Osteoblast (primary cell): ENCODE measurements around the gene ASL. TPM values are rescaled to one million over a fixed set of nuclear protein-coding genes. Genes with fewer than 3 reads are reported as not detected.
"Not testable (repeated sequence)": the region's sequence is repeated elsewhere in the genome, so short reads cannot be mapped to it uniquely, and the experiment has no call there.

Experiments used
- DNase-seq: peaks from one replicate; pipeline ENCODE4 v3.0.0; 2011; ENCODE audit warnings: low spot score, mixed read lengths; ENCODE audit not compliant: insufficient read length; ENCODE audit errors: missing footprints
- H2AFZ ChIP-seq: 2 replicates; pipeline ENCODE4 v1.6.0; 2011; ENCODE audit warnings: mild to moderate bottlenecking, low read length
- H3K27ac ChIP-seq: 2 replicates; pipeline ENCODE4 v1.5.1; 2011; ENCODE audit warnings: mild to moderate bottlenecking, low read depth, low read length, moderate library complexity
- H3K27me3 ChIP-seq: 2 replicates; pipeline ENCODE4 v1.6.0; 2012; ENCODE audit warnings: mild to moderate bottlenecking, control low read depth, inconsistent platforms, low read length, moderate library complexity; ENCODE audit not compliant: insufficient read depth
- H3K36me3 ChIP-seq: 2 replicates; pipeline ENCODE4 v1.5.1; 2011; ENCODE audit warnings: mild to moderate bottlenecking, low read length, control low read depth, moderate library complexity; ENCODE audit not compliant: insufficient read depth
- H3K4me1 ChIP-seq: 2 replicates; pipeline ENCODE4 v1.5.1; 2011; ENCODE audit warnings: mild to moderate bottlenecking, low read length, control low read depth, moderate library complexity; ENCODE audit not compliant: insufficient read depth
- H3K4me2 ChIP-seq: 2 replicates; pipeline ENCODE4 v1.6.0; 2011; ENCODE audit warnings: mild to moderate bottlenecking, low read length; ENCODE audit not compliant: insufficient read depth
- H3K4me3 ChIP-seq: fragments of 200-600 bp; sonication (generic); 3 replicates; pipeline ENCODE4 v1.5.1; 2012; ENCODE audit warnings: mild to moderate bottlenecking, low read length, inconsistent platforms; ENCODE audit not compliant: insufficient read depth
- H3K79me2 ChIP-seq: 2 replicates; pipeline ENCODE4 v1.6.0; 2012; ENCODE audit warnings: mild to moderate bottlenecking, low read length, control low read depth, inconsistent platforms; ENCODE audit not compliant: insufficient read depth
- H3K9me3 ChIP-seq: 2 replicates; pipeline ENCODE4 v1.5.1; 2011; ENCODE audit warnings: low read depth, low read length, control low read depth
- H4K20me1 ChIP-seq: 2 replicates; pipeline ENCODE4 v1.6.0; 2012; ENCODE audit warnings: mild to moderate bottlenecking, low read length, control low read depth; ENCODE audit not compliant: insufficient read depth
- total RNA-seq: library from RNA; depleted of rRNA; stranded (reverse); fragments of >200 nt; gene quantifications from 2 replicates; pipeline ENCODE4 v1.2.3, GENCODE V29; 2012
- TF ChIP-seq, protein P1 (sequence below): IDR thresholded peaks from 2 replicates; pipeline ENCODE4 v1.5.1; 2011; ENCODE audit warnings: mild to moderate bottlenecking, low read depth, low read length, moderate library complexity; ENCODE audit errors: extremely low read depth

The ASL gene
- total RNA-seq, 1 donor = 53.6 TPM

DNA sequence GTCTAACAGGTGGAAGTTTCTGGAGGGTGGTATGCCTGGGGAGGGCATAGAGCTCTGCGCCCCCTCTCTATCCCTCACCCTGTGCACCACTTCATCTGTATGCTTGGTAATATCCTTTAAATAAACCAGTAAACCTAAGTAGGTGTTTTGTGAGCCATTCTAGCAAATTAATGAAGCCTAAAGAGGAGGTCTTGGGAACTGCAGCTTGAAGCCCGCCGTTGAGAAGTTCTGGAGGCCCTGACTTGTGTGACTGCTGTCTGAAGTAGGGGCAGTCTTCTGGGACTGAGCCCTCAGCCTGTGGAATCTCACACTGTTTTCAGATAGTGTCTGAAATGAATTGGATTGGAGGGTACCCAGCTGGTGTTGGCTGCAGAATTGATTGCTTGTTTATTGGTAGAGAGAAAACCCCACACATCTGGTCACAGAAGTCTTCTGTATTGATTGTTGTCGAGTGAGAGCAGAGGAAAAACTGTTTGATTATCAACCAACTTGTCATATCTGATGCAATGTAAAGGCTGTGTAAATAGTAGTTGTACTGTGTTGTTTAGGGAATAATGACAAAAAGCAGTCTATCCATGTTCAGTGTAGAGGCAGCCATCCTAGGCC, 43.7 kb downstream of the ASL start:
- Histone ChIP-seq H3K4me3 (no peak overlapping the region), H3K9me3 (no peaks in the 10 kb centered on the region), H2AFZ (no peak overlapping the region), H3K4me1 (peaks cover 13% of the 10 kb centered on the region), H3K27ac (no peak overlapping the region), H3K36me3 (peaks cover 11% of the 10 kb centered on the region), H3K4me2 (no peak overlapping the region), H4K20me1 (peaks cover 33% of the 10 kb centered on the region), H3K27me3 (no peaks in the 10 kb centered on the region), H3K79me2 (peaks cover 90% of the 10 kb centered on the region)
- no peak for DNase-seq
- TF ChIP-seq, protein P1, sequence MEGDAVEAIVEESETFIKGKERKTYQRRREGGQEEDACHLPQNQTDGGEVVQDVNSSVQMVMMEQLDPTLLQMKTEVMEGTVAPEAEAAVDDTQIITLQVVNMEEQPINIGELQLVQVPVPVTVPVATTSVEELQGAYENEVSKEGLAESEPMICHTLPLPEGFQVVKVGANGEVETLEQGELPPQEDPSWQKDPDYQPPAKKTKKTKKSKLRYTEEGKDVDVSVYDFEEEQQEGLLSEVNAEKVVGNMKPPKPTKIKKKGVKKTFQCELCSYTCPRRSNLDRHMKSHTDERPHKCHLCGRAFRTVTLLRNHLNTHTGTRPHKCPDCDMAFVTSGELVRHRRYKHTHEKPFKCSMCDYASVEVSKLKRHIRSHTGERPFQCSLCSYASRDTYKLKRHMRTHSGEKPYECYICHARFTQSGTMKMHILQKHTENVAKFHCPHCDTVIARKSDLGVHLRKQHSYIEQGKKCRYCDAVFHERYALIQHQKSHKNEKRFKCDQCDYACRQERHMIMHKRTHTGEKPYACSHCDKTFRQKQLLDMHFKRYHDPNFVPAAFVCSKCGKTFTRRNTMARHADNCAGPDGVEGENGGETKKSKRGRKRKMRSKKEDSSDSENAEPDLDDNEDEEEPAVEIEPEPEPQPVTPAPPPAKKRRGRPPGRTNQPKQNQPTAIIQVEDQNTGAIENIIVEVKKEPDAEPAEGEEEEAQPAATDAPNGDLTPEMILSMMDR = no peak

DNA sequence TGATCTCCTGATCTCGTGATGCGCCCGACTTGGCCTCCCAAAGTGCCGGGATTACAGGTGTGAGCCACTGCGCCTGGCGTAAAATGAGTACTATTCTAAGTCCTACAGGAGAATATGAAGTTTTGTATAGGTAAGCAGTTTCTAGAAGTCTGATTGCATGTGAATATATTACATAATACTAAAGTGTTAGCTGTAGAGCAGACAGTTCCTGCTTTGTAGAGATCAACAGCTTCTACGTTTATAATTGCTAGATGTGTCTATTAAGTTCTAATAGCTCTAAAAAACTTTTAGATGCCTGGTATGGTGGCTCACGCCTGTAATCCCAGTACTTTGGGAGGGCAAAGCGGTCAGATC, 47.5 kb downstream of the ASL start:
- Histone ChIP-seq H3K79me2 (peaks cover 91% of the 10 kb centered on the region), H3K9me3 (no peaks in the 10 kb centered on the region), H3K4me3 (no peak overlapping the region), H2AFZ (no peak overlapping the region), H3K36me3 (peaks cover 5% of the 10 kb centered on the region), H3K27ac (no peak overlapping the region), H3K27me3 (no peaks in the 10 kb centered on the region), H3K4me2 (no peak overlapping the region), H4K20me1 (peaks cover 39% of the 10 kb centered on the region), H3K4me1 (peaks cover 6% of the 10 kb centered on the region)
- TF ChIP-seq, protein P1 = no peak
- DNase-seq = no peak

DNA sequence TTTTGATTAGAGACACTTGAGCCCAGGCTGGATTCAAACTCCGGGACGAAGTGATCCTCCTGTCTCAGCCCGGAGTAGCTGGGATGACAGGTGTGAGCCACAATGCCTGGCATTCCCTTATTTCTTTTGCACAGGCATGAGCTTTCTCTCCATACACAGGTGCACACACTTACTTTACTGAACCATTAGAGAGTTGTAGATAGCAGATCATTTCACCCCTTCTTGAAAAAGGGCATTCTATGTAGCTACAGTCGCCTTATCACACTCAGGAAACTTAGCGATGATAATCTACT, 48.9 kb downstream of the ASL start:
- not testable (repeated sequence) for H3K27me3 ChIP-seq, H3K4me2 ChIP-seq, H3K27ac ChIP-seq

DNA sequence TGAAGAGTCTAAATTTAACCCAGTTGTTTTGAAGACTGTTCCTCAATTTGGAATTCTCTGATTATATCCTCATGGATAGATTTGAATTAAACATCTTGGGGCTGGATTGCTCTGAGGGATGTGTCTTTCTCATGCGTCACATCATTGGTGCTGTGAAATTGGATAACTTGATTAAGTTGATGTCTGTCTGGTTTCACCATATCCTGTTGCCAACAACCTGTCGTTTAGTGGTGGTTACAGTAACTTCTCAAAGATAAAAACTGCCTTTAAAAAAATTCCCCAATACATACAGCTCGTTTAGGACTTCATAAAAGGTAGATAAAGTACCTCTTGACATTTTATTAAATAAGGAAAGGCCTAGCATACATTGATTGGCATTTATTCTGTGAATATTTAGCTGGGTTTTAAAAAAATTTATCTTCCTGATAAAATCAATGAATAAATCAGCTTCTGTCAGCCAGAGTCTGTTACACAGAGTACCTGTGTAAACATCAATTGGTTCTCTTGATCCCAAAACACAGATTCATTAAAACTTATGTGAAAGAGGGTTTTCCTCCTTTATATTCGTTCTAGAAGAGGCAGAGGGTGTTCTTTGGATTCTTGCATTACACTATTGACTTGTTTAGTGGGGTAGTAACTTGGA, 49.6 kb downstream of the ASL start:
- H3K4me1 ChIP-seq = peaks cover 6% of the 10 kb centered on the region
- peak overlapping the region; percentile 58 for H3K27ac ChIP-seq
- TF ChIP-seq, protein P1 = no peak
- peaks cover 5% of the 10 kb centered on the region for H3K36me3 ChIP-seq
- H3K79me2 ChIP-seq = peaks cover 85% of the 10 kb centered on the region
- no peaks in the 10 kb centered on the region for H3K9me3 ChIP-seq
- H3K4me3 ChIP-seq = no peak overlapping the region
- H3K27me3 ChIP-seq = no peaks in the 10 kb centered on the region
- no peak for DNase-seq
- H4K20me1 ChIP-seq = peaks cover 27% of the 10 kb centered on the region
- H2AFZ ChIP-seq = no peak overlapping the region
- no peak overlapping the region for H3K4me2 ChIP-seq

More for the DNA sequence above, 48.9 kb downstream of the ASL start:
- Histone ChIP-seq H4K20me1 (peaks cover 27% of the 10 kb centered on the region), H3K79me2 (peaks cover 89% of the 10 kb centered on the region)
- not testable (repeated sequence) for H3K36me3 ChIP-seq, DNase-seq, H3K4me1 ChIP-seq, H2AFZ ChIP-seq, H3K9me3 ChIP-seq, H3K4me3 ChIP-seq

DNA sequence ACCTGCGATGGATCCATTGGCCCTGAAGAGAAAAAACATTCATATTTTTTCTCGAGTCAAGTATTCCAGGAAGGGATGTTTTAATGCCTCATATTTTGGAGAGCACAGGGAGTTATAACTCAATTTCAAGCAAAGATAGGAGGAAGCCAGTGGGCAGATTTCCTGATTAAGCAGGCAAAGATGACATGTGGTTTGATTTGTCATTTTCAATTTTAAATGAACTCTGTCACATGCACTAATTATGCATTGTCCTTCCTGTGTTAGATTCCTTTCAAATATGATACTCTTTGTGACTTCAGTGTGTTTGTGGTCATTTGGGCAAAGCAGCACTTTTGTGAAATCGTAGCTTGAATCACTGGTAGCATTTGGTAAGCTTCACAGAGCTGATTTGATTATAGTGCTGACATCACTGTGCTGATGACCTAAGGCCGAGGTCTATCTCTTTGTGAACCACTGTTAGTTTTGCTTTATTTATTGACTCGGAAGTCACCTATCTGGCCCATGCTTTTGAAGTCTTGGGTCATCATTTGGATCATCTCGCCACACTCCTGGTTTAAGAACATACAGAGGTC, 50.2 kb downstream of the ASL start:
- Histone ChIP-seq H3K79me2 (peaks cover 80% of the 10 kb centered on the region), H3K4me2 (peak overlapping the region; percentile 46), H3K27ac (peak overlapping the region; percentile 58), H4K20me1 (peaks cover 27% of the 10 kb centered on the region)
- H3K27me3 ChIP-seq, H3K36me3 ChIP-seq, H3K4me3 ChIP-seq, H3K9me3 ChIP-seq, H2AFZ ChIP-seq, H3K4me1 ChIP-seq, DNase-seq: not testable (repeated sequence)

DNA sequence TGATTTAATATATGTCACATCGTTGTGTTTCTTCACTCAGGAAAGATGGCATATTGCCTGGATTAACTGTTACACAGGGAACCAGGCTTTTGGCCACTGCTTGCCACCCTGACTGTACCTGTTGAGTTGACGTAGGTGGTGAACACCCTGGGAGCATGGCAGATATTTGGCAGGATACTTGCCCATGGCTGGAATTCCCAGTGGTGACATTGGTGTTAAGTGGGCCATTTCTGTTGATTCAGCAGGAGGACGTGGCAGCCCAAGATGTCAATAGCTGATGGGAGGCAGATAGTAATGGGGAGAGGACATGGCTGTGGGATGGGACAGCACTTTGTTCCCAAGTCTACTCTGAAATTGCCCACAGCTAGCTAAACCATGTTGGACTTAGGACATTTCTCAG, 51.6 kb downstream of the ASL start:
- Histone ChIP-seq H3K36me3 (peaks cover 12% of the 10 kb centered on the region), H4K20me1 (peaks cover 23% of the 10 kb centered on the region), H3K79me2 (peaks cover 75% of the 10 kb centered on the region)
- not testable (repeated sequence) for DNase-seq, H3K9me3 ChIP-seq, H3K4me2 ChIP-seq, H3K27me3 ChIP-seq, H3K4me3 ChIP-seq, H2AFZ ChIP-seq, H3K4me1 ChIP-seq, H3K27ac ChIP-seq
